Cardiac septum (tissue), 1 donor: ENCODE measurements around the gene CPLX1. TPM values are rescaled to one million over a fixed set of nuclear protein-coding genes. Genes with fewer than 3 reads are reported as not detected.
A peak's percentile ranks its signal among the peaks of the same experiment; 100 is the strongest.

Experiments
- DNase-seq: peaks from one replicate; pipeline ENCODE4 v3.0.0-alpha.2; 2020; ENCODE audit warnings: low spot score
- intact Hi-C: fragments of 100-400 bp; cut with DNase I; formaldehyde crosslinking; loops from one replicate; pipeline ENCODE4 v1.14.0; 2022
- total RNA-seq: library from RNA; stranded (reverse); fragmentation: NEBNext Ultra II Directional; extraction: Animal tissue kit (Norgen Biotek cat#: 25700); gene quantifications from one replicate; pipeline ENCODE4 v1.2.1, GENCODE V29; 2021
- donor health status: DM: no; HTN: no; CAD: no.

The CPLX1 gene
- total RNA-seq, 1 donor from 2014 or later: 9.4 TPM

- intact Hi-C loops: no loop called here
- no peak for DNase-seq
These were observed 24.3 kb downstream of the CPLX1 start for GRCh38 chr4:801436-802124.

- intact Hi-C loops: no loop called here
- no peak for DNase-seq
These were observed 28.9 kb downstream of the CPLX1 start for GRCh38 chr4:797066-797465.

GRCh38 chr4:796206-796605 is 29.7 kb downstream of the CPLX1 start:
- intact Hi-C loops: no loop called here
- no peak for DNase-seq

- intact Hi-C loops: no loop called here
- no peak for DNase-seq
These were observed 30.2 kb downstream of the CPLX1 start for GRCh38 chr4:795726-796119.

- no peak for DNase-seq
- intact Hi-C loops: no loop called here
These were observed 30.8 kb downstream of the CPLX1 start for GRCh38 chr4:794900-795725.

- no peak for DNase-seq
- intact Hi-C loops: no loop called here
These were observed 31.8 kb downstream of the CPLX1 start for GRCh38 chr4:793941-794621.

GRCh38 chr4:793093-793861 is 32.7 kb downstream of the CPLX1 start:
- intact Hi-C loops: no loop called here
- DNase-seq: no peak

- DNase-seq: no peak
- intact Hi-C loops: no loop called here
These were observed 33.3 kb downstream of the CPLX1 start for GRCh38 chr4:792626-793092.

GRCh38 chr4:791898-792625 is 33.9 kb downstream of the CPLX1 start:
- no peak for DNase-seq
- intact Hi-C loops: no loop called here

- intact Hi-C loops: no loop called here
- DNase-seq: no peak
These were observed 34.6 kb downstream of the CPLX1 start for GRCh38 chr4:791252-791897.

GRCh38 chr4:790466-790820 is 35.5 kb downstream of the CPLX1 start:
- intact Hi-C loops: no loop called here
- DNase-seq: no peak

- intact Hi-C loops: no loop called here
- DNase-seq: no peak
These were observed 36.1 kb downstream of the CPLX1 start for GRCh38 chr4:789571-790465.

GRCh38 chr4:788636-789297 is 37.2 kb downstream of the CPLX1 start:
- peak; percentile 83 for DNase-seq
- intact Hi-C loops: no loop called here

GRCh38 chr4:788006-788635 is 37.8 kb downstream of the CPLX1 start:
- intact Hi-C loops: no loop called here
- DNase-seq: no peak

GRCh38 chr4:787561-787981 is 38.4 kb downstream of the CPLX1 start:
- intact Hi-C loops: no loop called here
- DNase-seq: no peak

- intact Hi-C loops: no loop called here
- no peak for DNase-seq
These were observed 39.0 kb downstream of the CPLX1 start for GRCh38 chr4:786861-787300.
